GM23338 (cell line): Measurements from ENCODE around the gene RBM23. TPM values are rescaled to one million over a fixed set of nuclear protein-coding genes. Genes with fewer than 3 reads are reported as not detected.

ENCODE experiments used
- ATAC-seq: fragments of 200-7000 bp; cut with Tn5 transposase; 3 replicates; pipeline ENCODE4 v1.9.1; 2020
- DNase-seq: peaks from one replicate; pipeline ENCODE4 v3.0.0-alpha.2; 2015; ENCODE audit warnings: low spot score
- H2AFZ ChIP-seq: fragments of 200-600 bp; sonication (generic); 2 replicates; pipeline ENCODE4 v1.8.0; 2016; ENCODE audit warnings: antibody characterized with exemption, mild to moderate bottlenecking, moderate library complexity
- H3F3A ChIP-seq: fragments of 200-600 bp; sonication (generic); replicated peaks from 2 replicates; pipeline ENCODE4 v1.8.0; 2017; ENCODE audit warnings: antibody characterized with exemption, mixed run types, low read depth
- H3K27ac ChIP-seq: fragments of 200-600 bp; sonication (generic); 2 replicates; pipeline ENCODE4 v1.6.1; 2016; ENCODE audit warnings: low read depth
- H3K27me3 ChIP-seq: fragments of 200-600 bp; sonication (generic); 2 replicates; pipeline ENCODE4 v1.8.0; 2016; ENCODE audit warnings: mild to moderate bottlenecking, mixed run types, moderate library complexity; ENCODE audit not compliant: insufficient read depth
- H3K36me3 ChIP-seq: fragments of 200-600 bp; sonication (generic); 2 replicates; pipeline ENCODE4 v1.8.0; 2016; ENCODE audit warnings: mild to moderate bottlenecking; ENCODE audit not compliant: insufficient read depth
- H3K4me1 ChIP-seq: fragments of 200-600 bp; sonication (generic); 2 replicates; pipeline ENCODE4 v1.8.0; 2016; ENCODE audit warnings: mild to moderate bottlenecking, moderate library complexity; ENCODE audit not compliant: insufficient read depth
- H3K4me2 ChIP-seq: fragments of 200-600 bp; sonication (generic); 2 replicates; pipeline ENCODE4 v1.7.1; 2017; ENCODE audit warnings: mixed run types
- H3K4me3 ChIP-seq: fragments of 200-600 bp; sonication (generic); 2 replicates; pipeline ENCODE4 v1.6.1; 2016; ENCODE audit warnings: mixed run types
- H3K79me2 ChIP-seq: fragments of 200-600 bp; sonication (generic); replicated peaks from 2 replicates; pipeline ENCODE4 v1.8.0; 2017; ENCODE audit warnings: mild to moderate bottlenecking; ENCODE audit not compliant: insufficient read depth
- H3K9me2 ChIP-seq: fragments of 200-600 bp; sonication (generic); 2 replicates; pipeline ENCODE4 v1.8.0; 2017; ENCODE audit not compliant: insufficient read depth
- H4K20me1 ChIP-seq: fragments of 200-600 bp; sonication (generic); replicated peaks from 2 replicates; pipeline ENCODE4 v1.8.0; 2017; ENCODE audit warnings: mild to moderate bottlenecking; ENCODE audit not compliant: insufficient read depth
- H3K27ac Mint-ChIP-seq: 2 replicates; pipeline ENCODE4 v1.8.0; 2020; ENCODE audit warnings: inconsistent platforms, mild to moderate bottlenecking, moderate library complexity, mixed read lengths
- H3K27me3 Mint-ChIP-seq: 3 replicates; pipeline ENCODE4 v1.8.0; 2022; ENCODE audit warnings: low read depth, mild to moderate bottlenecking, moderate library complexity, mixed read lengths, inconsistent platforms; ENCODE audit not compliant: insufficient read depth, poor library complexity
- H3K36me3 Mint-ChIP-seq: 3 replicates; pipeline ENCODE4 v1.8.0; 2021; ENCODE audit warnings: low read depth, mild to moderate bottlenecking, inconsistent platforms, moderate library complexity, mixed read lengths
- H3K4me1 Mint-ChIP-seq: 3 replicates; pipeline ENCODE4 v1.8.0; 2020; ENCODE audit warnings: mild to moderate bottlenecking, inconsistent platforms, mixed read lengths
- H3K4me3 Mint-ChIP-seq: 3 replicates; pipeline ENCODE4 v1.8.0; 2021; ENCODE audit warnings: moderate library complexity, mild to moderate bottlenecking, inconsistent platforms, mixed read lengths
- H3K9me3 Mint-ChIP-seq: 3 replicates; pipeline ENCODE4 v1.8.0; 2020; ENCODE audit warnings: moderate library complexity, mild to moderate bottlenecking, inconsistent platforms, mixed read lengths
- CTCF ChIP-seq, 2 experiments: fragments of 200-600 bp in 1 of 2; sonication (generic) in 1 of 2; conservative IDR thresholded peaks; 2 replicates each; pipeline versions ENCODE4 v1.5.1 to v1.6.1; 2016 to 2017; ENCODE audit warnings: antibody characterized with exemption in 2 of 2, low read depth in 2 of 2, mild to moderate bottlenecking in 2 of 2, moderate library complexity in 1 of 2
- EZH2phosphoT487 ChIP-seq: fragments of 200-600 bp; sonication (generic); IDR thresholded peaks from one replicate; pipeline ENCODE4 v1.8.1; 2018; ENCODE audit warnings: antibody characterized with exemption; ENCODE audit not compliant: unreplicated experiment
- JUNB ChIP-seq: IDR thresholded peaks from one replicate; pipeline ENCODE4 v1.6.1; 2016; ENCODE audit warnings: antibody characterized with exemption; ENCODE audit not compliant: unreplicated experiment
- NANOG ChIP-seq: IDR thresholded peaks from 2 replicates; pipeline ENCODE4 v1.6.1; 2016; ENCODE audit warnings: antibody characterized with exemption, borderline replicate concordance
- POLR2AphosphoS5 ChIP-seq: IDR thresholded peaks from 2 replicates; pipeline ENCODE4 v1.6.1; 2016; ENCODE audit warnings: antibody characterized with exemption, low read depth
- REST ChIP-seq: IDR thresholded peaks from one replicate; pipeline ENCODE4 v1.6.1; 2018; ENCODE audit warnings: antibody characterized with exemption; ENCODE audit not compliant: unreplicated experiment
- STAT1 ChIP-seq: IDR thresholded peaks from one replicate; pipeline ENCODE4 v1.6.1; 2016; ENCODE audit warnings: antibody characterized with exemption; ENCODE audit not compliant: unreplicated experiment
- ZNF114 ChIP-seq: fragments of 250-450 bp; sonication (Bioruptor Pico); IDR thresholded peaks from 2 replicates; pipeline ENCODE4 v1.5.0; 2020; ENCODE audit warnings: mild to moderate bottlenecking, moderate library complexity
- polyA plus RNA-seq: library from polyadenylated mRNA; unstranded; fragments of >200 nt; fragmentation: Nextera tagmentation; extraction: Ambion mirVana; gene quantifications from 2 replicates; pipeline ENCODE4 v1.2.1, GENCODE V29; 2016
- total RNA-seq: library from RNA; depleted of rRNA; stranded (reverse); fragments of >200 nt; shearing (Covaris generic); gene quantifications from 2 replicates; pipeline ENCODE4 v1.2.3, GENCODE V29; 2014
- TF ChIP-seq, protein P1 (sequence below): fragments of 250-450 bp; sonication (Bioruptor Pico); IDR thresholded peaks from 2 replicates; pipeline ENCODE4 v1.5.0; 2020; ENCODE audit warnings: mild to moderate bottlenecking, moderate library complexity
- TF ChIP-seq, protein P2 (sequence below): IDR thresholded peaks from 2 replicates; pipeline ENCODE4 v1.6.1; 2016; ENCODE audit warnings: antibody characterized with exemption

The RBM23 gene
- total and polyA plus RNA-seq, 2 experiments from 2014 or later, result 14.4 to 52.8 TPM

GRCh38 chr14:22888662-22889061 lies 30.3 kb downstream of the RBM23 start:
- no peaks in the 10 kb centered on the region for H4K20me1 ChIP-seq
- H3K27ac ChIP-seq, result no peak overlapping the region
- H3K36me3 Mint-ChIP-seq, result peaks cover 9% of the 10 kb centered on the region; the same call in 2 of the 3 replicates
- H3K4me2 ChIP-seq, result no peak overlapping the region
- H3K27ac Mint-ChIP-seq, result no peak overlapping the region
- no peak for ATAC-seq
- peaks cover 28% of the 10 kb centered on the region for H3K27me3 Mint-ChIP-seq
- peaks cover 17% of the 10 kb centered on the region for H3K27me3 ChIP-seq
- DNase-seq, result no peak
- no peaks in the 10 kb centered on the region; the same call in 2 of the 3 replicates for H3K9me3 Mint-ChIP-seq
- no peaks in the 10 kb centered on the region for H3K9me2 ChIP-seq
- peaks cover under 1% of the 10 kb centered on the region for H3F3A ChIP-seq
- H3K4me1 Mint-ChIP-seq, result peaks cover 25% of the 10 kb centered on the region
- no peak overlapping the region for H3K4me3 Mint-ChIP-seq
- H3K4me1 ChIP-seq, result peaks cover 11% of the 10 kb centered on the region; the same call in 1 of the 2 replicates
- H3K79me2 ChIP-seq, result no peaks in the 10 kb centered on the region
- TF ChIP-seq JUNB, result no peak
- no peak for TF ChIP-seq ZNF114 (CRISPR knock-in tag)
- no peak overlapping the region for H2AFZ ChIP-seq
- no peak overlapping the region for H3K4me3 ChIP-seq
- H3K36me3 ChIP-seq, result no peaks in the 10 kb centered on the region

DNA sequence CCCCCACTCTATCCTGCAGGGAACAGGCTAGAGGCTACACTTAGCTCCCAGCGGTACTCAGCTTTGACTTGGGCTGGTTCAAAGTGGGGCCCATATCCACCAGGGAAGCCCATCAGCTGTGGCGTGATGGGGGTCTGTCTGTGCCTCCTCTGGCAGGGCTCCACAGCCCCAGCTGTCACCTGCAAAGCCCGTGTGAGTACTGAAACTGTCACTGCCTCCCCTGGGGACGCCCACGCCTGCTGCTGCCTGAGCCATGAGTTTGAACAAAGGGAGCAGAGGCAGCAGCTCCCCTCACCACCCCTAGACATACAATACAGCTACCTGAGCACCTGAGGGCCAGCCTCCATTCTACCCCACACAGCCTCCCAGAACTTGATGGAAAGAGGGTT lies 31.0 kb downstream of the RBM23 start:
- Histone ChIP-seq H3F3A (no peaks in the 10 kb centered on the region; the same call in none of the 2 replicates), H3K4me1 (peaks cover 16% of the 10 kb centered on the region; the same call in 1 of the 2 replicates), H4K20me1 (no peaks in the 10 kb centered on the region), H3K27ac (no peak overlapping the region), H3K36me3 (no peaks in the 10 kb centered on the region), H2AFZ (no peak overlapping the region), H3K9me2 (no peaks in the 10 kb centered on the region), H3K4me3 (peak overlapping the region; percentile 67; the same call in 1 of the 2 replicates), H3K79me2 (no peaks in the 10 kb centered on the region), H3K4me2 (peak overlapping the region; percentile 82), H3K27me3 (peaks cover 17% of the 10 kb centered on the region)
- H3K9me3 Mint-ChIP-seq, result no peaks in the 10 kb centered on the region; the same call in 2 of the 3 replicates
- H3K4me3 Mint-ChIP-seq, result peak overlapping the region; percentile 93
- H3K36me3 Mint-ChIP-seq, result peaks cover 9% of the 10 kb centered on the region; the same call in 2 of the 3 replicates
- peaks cover 31% of the 10 kb centered on the region for H3K4me1 Mint-ChIP-seq
- ATAC-seq (no peak), DNase-seq (no peak)
- peaks cover 29% of the 10 kb centered on the region for H3K27me3 Mint-ChIP-seq
- H3K27ac Mint-ChIP-seq, result no peak overlapping the region
- TF ChIP-seq CTCF (conservative IDR thresholded peaks at IDR 0.05; ENCODE audit: low read depth in 2 of 2) (no peak), STAT1 (no peak), NANOG (no peak), REST (no peak), EZH2phosphoT487 (no peak), POLR2AphosphoS5 (no peak)
- TF ChIP-seq, protein P1, sequence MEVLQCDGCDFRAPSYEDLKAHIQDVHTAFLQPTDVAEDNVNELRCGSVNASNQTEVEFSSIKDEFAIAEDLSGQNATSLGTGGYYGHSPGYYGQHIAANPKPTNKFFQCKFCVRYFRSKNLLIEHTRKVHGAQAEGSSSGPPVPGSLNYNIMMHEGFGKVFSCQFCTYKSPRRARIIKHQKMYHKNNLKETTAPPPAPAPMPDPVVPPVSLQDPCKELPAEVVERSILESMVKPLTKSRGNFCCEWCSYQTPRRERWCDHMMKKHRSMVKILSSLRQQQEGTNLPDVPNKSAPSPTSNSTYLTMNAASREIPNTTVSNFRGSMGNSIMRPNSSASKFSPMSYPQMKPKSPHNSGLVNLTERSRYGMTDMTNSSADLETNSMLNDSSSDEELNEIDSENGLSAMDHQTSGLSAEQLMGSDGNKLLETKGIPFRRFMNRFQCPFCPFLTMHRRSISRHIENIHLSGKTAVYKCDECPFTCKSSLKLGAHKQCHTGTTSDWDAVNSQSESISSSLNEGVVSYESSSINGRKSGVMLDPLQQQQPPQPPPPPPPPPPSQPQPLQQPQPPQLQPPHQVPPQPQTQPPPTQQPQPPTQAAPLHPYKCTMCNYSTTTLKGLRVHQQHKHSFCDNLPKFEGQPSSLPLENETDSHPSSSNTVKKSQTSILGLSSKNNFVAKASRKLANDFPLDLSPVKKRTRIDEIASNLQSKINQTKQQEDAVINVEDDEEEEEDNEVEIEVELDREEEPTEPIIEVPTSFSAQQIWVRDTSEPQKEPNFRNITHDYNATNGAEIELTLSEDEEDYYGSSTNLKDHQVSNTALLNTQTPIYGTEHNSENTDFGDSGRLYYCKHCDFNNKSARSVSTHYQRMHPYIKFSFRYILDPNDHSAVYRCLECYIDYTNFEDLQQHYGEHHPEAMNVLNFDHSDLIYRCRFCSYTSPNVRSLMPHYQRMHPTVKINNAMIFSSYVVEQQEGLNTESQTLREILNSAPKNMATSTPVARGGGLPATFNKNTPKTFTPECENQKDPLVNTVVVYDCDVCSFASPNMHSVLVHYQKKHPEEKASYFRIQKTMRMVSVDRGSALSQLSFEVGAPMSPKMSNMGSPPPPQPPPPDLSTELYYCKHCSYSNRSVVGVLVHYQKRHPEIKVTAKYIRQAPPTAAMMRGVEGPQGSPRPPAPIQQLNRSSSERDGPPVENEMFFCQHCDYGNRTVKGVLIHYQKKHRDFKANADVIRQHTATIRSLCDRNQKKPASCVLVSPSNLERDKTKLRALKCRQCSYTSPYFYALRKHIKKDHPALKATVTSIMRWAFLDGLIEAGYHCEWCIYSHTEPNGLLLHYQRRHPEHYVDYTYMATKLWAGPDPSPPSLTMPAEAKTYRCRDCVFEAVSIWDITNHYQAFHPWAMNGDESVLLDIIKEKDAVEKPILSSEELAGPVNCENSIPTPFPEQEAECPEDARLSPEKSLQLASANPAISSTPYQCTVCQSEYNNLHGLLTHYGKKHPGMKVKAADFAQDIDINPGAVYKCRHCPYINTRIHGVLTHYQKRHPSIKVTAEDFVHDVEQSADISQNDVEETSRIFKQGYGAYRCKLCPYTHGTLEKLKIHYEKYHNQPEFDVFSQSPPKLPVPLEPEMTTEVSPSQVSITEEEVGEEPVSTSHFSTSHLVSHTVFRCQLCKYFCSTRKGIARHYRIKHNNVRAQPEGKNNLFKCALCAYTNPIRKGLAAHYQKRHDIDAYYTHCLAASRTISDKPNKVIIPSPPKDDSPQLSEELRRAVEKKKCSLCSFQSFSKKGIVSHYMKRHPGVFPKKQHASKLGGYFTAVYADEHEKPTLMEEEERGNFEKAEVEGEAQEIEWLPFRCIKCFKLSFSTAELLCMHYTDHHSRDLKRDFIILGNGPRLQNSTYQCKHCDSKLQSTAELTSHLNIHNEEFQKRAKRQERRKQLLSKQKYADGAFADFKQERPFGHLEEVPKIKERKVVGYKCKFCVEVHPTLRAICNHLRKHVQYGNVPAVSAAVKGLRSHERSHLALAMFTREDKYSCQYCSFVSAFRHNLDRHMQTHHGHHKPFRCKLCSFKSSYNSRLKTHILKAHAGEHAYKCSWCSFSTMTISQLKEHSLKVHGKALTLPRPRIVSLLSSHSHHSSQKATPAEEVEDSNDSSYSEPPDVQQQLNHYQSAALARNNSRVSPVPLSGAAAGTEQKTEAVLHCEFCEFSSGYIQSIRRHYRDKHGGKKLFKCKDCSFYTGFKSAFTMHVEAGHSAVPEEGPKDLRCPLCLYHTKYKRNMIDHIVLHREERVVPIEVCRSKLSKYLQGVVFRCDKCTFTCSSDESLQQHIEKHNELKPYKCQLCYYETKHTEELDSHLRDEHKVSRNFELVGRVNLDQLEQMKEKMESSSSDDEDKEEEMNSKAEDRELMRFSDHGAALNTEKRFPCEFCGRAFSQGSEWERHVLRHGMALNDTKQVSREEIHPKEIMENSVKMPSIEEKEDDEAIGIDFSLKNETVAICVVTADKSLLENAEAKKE, result no peak
- TF ChIP-seq, protein P2, sequence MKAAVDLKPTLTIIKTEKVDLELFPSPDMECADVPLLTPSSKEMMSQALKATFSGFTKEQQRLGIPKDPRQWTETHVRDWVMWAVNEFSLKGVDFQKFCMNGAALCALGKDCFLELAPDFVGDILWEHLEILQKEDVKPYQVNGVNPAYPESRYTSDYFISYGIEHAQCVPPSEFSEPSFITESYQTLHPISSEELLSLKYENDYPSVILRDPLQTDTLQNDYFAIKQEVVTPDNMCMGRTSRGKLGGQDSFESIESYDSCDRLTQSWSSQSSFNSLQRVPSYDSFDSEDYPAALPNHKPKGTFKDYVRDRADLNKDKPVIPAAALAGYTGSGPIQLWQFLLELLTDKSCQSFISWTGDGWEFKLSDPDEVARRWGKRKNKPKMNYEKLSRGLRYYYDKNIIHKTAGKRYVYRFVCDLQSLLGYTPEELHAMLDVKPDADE, result no peak
